ENCODE data around the gene CYP4F12.

The CYP4F12 gene

GRCh38 chr19:15714638-15715037 lies 41.8 kb downstream of the CYP4F12 start:
- DNase-seq (ENCODE audit: low read depth) = no peak

GRCh38 chr19:15715642-15716041 lies 42.8 kb downstream of the CYP4F12 start:
- no peak for DNase-seq (ENCODE audit: low read depth)

GRCh38 chr19:15717809-15718208 lies 44.9 kb downstream of the CYP4F12 start:
- DNase-seq (ENCODE audit: low read depth) = no peak

- DNase-seq (ENCODE audit: low read depth) = no peak
Measured at GRCh38 chr19:15721268-15721667, 48.4 kb downstream of the CYP4F12 start.

- no peak for DNase-seq (ENCODE audit: low read depth)
Measured at GRCh38 chr19:15722956-15723355, 50.1 kb downstream of the CYP4F12 start.

GRCh38 chr19:15727724-15728123 lies 54.8 kb downstream of the CYP4F12 start, which contains the start of gene OR10H2:
OR10H2 (plus strand) TSS chr19:15728024; CDS start chr19:15728044, 20 bp downstream.
- no peak for DNase-seq (ENCODE audit: low read depth)

- DNase-seq (ENCODE audit: low read depth) = no peak
Measured at GRCh38 chr19:15730538-15730937, 57.7 kb downstream of the CYP4F12 start.

GRCh38 chr19:15732388-15732787 lies 59.5 kb downstream of the CYP4F12 start:
- no peak for DNase-seq (ENCODE audit: low read depth)

- no peak for DNase-seq (ENCODE audit: low read depth)
Measured at GRCh38 chr19:15733895-15734294, 61.0 kb downstream of the CYP4F12 start.

- no peak for DNase-seq (ENCODE audit: low read depth)
Measured at GRCh38 chr19:15737722-15738121, 64.8 kb downstream of the CYP4F12 start, which contains the start of gene OR10H3. OR10H3 (plus strand) TSS chr19:15737985; CDS start chr19:15741393, 3,408 bp downstream.

GRCh38 chr19:15740785-15741184 lies 67.9 kb downstream of the CYP4F12 start:
- DNase-seq (ENCODE audit: low read depth) = no peak
